Subcutaneous abdominal adipose tissue (tissue), 5 donors: ENCODE measurements around the gene SIX4.

Experiments
- H3K27ac ChIP-seq: one replicate; pipeline ENCODE4 v1.7.0; 2013; ENCODE audit warnings: low read depth, mild to moderate bottlenecking, inconsistent platforms, low read length, moderate library complexity
- H3K27me3 ChIP-seq, 5 donors: one replicate each; pipeline ENCODE4 v1.7.0; 2013; ENCODE audit warnings: low read length in 5 of 5, inconsistent platforms in 1 of 5; ENCODE audit not compliant: control insufficient read depth in 5 of 5, insufficient read depth in 4 of 5
- H3K36me3 ChIP-seq, 5 donors: one replicate each; pipeline ENCODE4 v1.7.0; 2013; ENCODE audit warnings: low read length in 5 of 5; ENCODE audit not compliant: control insufficient read depth in 5 of 5, insufficient read depth in 5 of 5
- H3K4me1 ChIP-seq, 5 donors: one replicate each; pipeline ENCODE4 v1.7.0; 2013; ENCODE audit warnings: low read length in 5 of 5, mild to moderate bottlenecking in 3 of 5, moderate library complexity in 1 of 5; ENCODE audit not compliant: control insufficient read depth in 5 of 5, insufficient read depth in 5 of 5
- H3K4me3 ChIP-seq, 5 donors: one replicate each; pipeline ENCODE4 v1.7.0; 2013; ENCODE audit warnings: low read length in 5 of 5, low read depth in 1 of 5
- H3K9ac ChIP-seq, 5 donors: one replicate each; pipeline ENCODE4 v1.7.0; 2013; ENCODE audit warnings: low read length in 5 of 5, mild to moderate bottlenecking in 4 of 5, moderate library complexity in 3 of 5
- H3K9me3 ChIP-seq, 5 donors: one replicate each; pipeline ENCODE4 v1.7.0; 2013; ENCODE audit warnings: low read length in 5 of 5; ENCODE audit not compliant: control insufficient read depth in 5 of 5
- donor health status: healthy.
- donor health status: healthy.
- donor health status: healthy.
- donor health status: healthy.
- donor health status: healthy.

The SIX4 gene

DNA sequence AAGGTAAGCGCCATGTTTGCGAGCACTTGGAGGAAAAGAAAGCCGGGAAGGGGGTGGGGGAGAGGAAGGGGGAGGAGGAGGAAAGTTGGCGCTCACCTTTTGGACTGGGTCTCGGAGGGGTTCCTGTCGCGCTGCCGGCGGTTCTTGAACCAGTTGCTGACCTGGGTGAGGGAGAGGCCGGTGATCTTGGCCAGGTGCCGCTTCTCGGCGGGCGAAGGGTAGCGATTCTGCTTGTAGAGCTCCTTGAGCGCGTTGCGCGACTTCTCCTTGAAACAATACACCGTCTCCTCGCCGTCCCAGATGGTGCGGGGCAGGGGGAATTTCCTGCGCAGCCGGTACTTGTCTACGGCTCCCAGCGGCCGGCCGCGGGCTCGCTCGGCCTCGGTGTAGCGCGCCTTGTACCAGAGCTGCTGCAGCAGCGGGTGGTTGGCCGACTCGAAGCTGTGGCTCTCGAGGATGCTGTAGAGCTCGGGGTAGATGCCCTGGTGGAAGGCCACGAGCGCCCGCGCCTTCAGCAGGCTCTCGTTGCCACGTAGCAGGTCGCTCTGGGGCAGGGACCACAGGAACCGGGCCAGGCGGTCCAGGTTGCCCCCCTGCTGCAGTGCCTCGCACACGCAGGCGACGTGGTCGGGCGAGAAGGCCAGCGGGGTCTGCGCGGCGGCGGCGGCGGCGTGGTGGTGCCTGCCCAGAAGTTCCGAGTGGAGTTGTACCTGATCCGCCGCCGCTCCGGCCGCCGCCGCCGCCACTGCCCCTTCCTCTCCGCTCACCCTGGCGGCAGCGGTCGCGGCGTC is 840 bp downstream of the SIX4 start:
- peak overlapping the region; percentile 49 for H3K27ac ChIP-seq
- peak overlapping the region in 4 of 5 donors; percentile 58 to 88 (median 77) for H3K9ac ChIP-seq
- peaks cover 0 to 22% (median 7%) of the 10 kb centered on the region in 5 donors for H3K27me3 ChIP-seq
- H3K4me3 ChIP-seq = peak overlapping the region; percentile 73 to 86 (median 81)
- peaks cover 0 to 2% (median 0%) of the 10 kb centered on the region in 5 donors for H3K9me3 ChIP-seq
- H3K4me1 ChIP-seq = peaks cover 0 to 33% (median 23%) of the 10 kb centered on the region in 5 donors
- peaks cover 0 to 2% (median 0%) of the 10 kb centered on the region in 5 donors for H3K36me3 ChIP-seq

DNA sequence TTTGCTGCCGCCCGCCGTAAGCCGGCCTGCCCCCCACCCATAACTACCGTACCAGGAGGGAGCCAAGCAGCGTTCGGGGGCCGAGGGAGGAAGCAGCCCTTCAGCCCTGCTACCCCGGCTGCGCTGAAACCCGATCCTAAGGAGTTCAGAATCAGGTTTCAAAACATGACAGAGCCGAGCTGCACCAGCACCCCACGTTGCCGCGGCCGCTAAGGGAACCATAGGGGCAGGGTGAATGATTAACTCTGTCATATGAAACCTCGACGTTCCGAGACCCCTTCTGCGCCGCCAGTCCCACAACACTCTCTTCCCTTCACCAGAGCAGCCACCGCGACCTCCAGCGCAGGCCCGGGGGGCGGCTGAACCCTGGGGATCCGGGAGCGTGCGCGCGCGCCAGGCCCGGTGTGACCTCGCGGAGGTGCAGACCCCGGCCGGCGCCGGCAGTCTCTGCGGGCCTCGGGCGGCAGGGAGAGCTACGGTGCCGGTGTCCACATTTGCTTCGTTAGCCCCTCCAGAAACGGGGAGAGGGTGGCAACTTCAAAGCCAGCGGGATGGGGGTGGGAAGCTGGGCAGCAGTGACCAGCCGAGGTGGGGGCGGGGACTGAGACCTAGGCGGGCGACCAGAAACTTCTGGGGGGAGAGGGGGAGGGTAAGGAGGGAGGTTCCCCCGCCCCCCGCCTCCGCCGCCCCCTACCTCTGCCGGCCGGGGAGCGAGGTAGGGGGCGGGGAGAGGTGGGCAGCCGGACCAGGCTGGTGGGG is 1.6 kb downstream of the SIX4 start:
- peak overlapping the region in 3 of 5 donors; percentile 56 to 88 (median 58) for H3K9ac ChIP-seq
- H3K9me3 ChIP-seq = peaks cover 0 to under 1% (median 0%) of the 10 kb centered on the region in 5 donors
- peaks cover 0 to 21% (median 6%) of the 10 kb centered on the region in 5 donors for H3K27me3 ChIP-seq
- peak overlapping the region; percentile 73 to 86 (median 81) for H3K4me3 ChIP-seq
- H3K36me3 ChIP-seq = peaks cover 0 to 2% (median 0%) of the 10 kb centered on the region in 5 donors
- peak overlapping the region; percentile 62 for H3K27ac ChIP-seq
- peaks cover 0 to 33% (median 23%) of the 10 kb centered on the region in 5 donors for H3K4me1 ChIP-seq

DNA sequence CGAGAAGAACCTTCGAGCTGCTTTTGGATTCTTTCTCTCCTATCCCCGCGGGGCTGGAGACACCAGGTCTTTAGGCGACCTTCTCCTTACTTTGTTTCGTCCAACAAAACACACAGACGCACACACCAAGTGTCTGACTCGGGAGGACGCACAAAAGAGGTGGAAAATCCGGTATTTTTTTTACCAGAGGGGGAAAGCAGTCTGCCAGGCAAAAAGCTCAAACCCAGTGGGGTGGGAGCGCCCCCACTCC is 2.1 kb downstream of the SIX4 start:
- peak overlapping the region; percentile 62 for H3K27ac ChIP-seq
- peaks cover 0 to 18% (median 3%) of the 10 kb centered on the region in 5 donors for H3K27me3 ChIP-seq
- peaks cover 0 to 2% (median 0%) of the 10 kb centered on the region in 5 donors for H3K36me3 ChIP-seq
- H3K9me3 ChIP-seq = no peaks in the 10 kb centered on the region
- peak overlapping the region in 3 of 5 donors; percentile 34 to 72 (median 56) for H3K9ac ChIP-seq
- H3K4me3 ChIP-seq = peak overlapping the region; percentile 74 to 86 (median 81)
- peaks cover 0 to 33% (median 23%) of the 10 kb centered on the region in 5 donors for H3K4me1 ChIP-seq

DNA sequence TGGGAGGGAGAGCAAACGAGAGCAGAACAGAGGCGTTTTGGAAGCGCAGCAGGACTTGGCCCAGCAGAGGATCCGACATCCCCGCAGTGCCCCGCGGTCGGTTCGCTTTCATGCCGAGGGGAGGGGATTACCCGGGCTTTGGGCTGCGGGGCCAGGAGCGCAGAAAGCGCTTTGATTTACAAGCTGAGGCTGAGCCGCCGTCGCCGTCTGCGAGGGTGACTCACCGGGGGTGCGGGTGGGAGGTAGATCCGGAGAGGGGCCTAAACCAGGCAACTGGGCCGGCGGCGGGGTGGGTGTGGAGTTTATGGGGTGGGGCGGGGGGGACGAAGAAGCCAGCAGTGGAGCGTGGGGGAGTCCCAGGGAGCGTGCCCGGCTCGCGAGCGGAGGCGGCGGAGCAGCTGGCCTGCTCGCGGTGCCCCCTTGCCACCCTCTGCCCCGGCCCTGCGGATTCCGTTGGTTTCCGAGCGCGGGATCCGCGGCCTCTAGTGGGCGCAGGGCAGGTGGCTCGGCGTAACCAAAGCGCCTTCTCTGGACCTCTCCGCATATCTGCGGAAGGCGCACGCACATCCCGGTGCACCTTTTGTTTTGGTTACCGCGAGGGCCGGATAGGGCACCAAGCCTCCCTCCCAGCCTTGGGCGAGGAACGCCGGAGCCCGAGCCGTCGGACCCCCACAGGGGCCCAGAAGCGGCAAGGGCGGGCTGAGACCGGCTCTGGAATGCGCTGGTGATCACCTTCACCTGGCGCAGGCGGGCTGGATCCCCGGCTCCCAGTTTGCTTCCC is 2.6 kb downstream of the SIX4 start:
- H3K9me3 ChIP-seq = no peaks in the 10 kb centered on the region
- peaks cover 0 to 33% (median 23%) of the 10 kb centered on the region in 5 donors for H3K4me1 ChIP-seq
- H3K36me3 ChIP-seq = peaks cover 0 to 2% (median 0%) of the 10 kb centered on the region in 5 donors
- H3K27me3 ChIP-seq = peaks cover 0 to 18% (median 3%) of the 10 kb centered on the region in 5 donors
- peak overlapping the region in 3 of 5 donors; percentile 34 to 72 (median 56) for H3K9ac ChIP-seq
- H3K4me3 ChIP-seq = peak overlapping the region; percentile 74 to 86 (median 81)
- peak overlapping the region; percentile 63 for H3K27ac ChIP-seq

DNA sequence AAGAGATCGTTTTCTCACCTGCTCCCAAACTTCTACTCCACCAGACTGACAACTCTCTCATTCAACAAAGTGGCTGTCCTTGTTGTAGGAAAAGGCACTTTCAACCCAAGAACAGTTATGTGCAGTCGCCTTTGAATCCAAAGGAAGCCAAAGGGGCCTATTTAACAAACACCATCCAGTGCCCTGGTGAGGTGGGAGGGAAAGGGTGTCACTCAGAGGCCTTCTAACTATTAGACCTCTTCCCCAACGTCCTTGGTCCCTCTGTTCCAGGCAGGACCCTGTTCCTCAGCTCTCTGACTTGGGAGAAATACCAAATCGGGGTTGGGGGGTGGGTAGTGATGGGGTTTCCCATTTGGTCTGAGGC is 3.2 kb downstream of the SIX4 start:
- Histone ChIP-seq H3K36me3 (peaks cover 0 to 2% (median 0%) of the 10 kb centered on the region in 5 donors), H3K4me3 (peak overlapping the region in 3 of 5 donors; percentile 53 to 86 (median 82)), H3K4me1 (peaks cover 0 to 33% (median 23%) of the 10 kb centered on the region in 5 donors), H3K9ac (peak overlapping the region in 2 of 5 donors; percentile 12 to 52), H3K9me3 (no peaks in the 10 kb centered on the region), H3K27me3 (peaks cover 0 to 18% (median 3%) of the 10 kb centered on the region in 5 donors), H3K27ac (peak overlapping the region; percentile 63)

DNA sequence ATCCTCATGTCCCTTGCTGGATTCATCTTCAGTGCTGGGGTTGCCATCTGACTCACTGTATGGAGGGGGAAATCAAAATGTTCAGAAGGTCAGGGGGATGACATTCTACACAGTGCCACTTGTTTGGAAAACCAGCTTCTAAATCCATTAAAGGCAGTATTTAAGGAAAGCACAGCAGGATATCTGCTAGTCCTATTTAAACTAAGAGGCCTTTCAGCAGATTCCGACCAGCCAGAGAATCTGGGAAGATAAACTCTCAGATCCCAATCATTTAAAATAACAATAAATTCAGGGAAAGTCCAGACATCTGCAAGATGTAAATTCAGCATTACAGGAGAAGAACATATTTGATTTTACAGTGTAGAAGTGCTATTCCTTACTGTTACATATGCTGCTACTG is 3.8 kb downstream of the SIX4 start:
- H3K27me3 ChIP-seq = peaks cover 0 to 18% (median 3%) of the 10 kb centered on the region in 5 donors
- H3K4me3 ChIP-seq = no peak overlapping the region
- peaks cover 0 to 2% (median 0%) of the 10 kb centered on the region in 5 donors for H3K36me3 ChIP-seq
- peaks cover 0 to 33% (median 23%) of the 10 kb centered on the region in 5 donors for H3K4me1 ChIP-seq
- H3K27ac ChIP-seq = peak overlapping the region; percentile 63
- no peak overlapping the region for H3K9ac ChIP-seq
- H3K9me3 ChIP-seq = no peaks in the 10 kb centered on the region

DNA sequence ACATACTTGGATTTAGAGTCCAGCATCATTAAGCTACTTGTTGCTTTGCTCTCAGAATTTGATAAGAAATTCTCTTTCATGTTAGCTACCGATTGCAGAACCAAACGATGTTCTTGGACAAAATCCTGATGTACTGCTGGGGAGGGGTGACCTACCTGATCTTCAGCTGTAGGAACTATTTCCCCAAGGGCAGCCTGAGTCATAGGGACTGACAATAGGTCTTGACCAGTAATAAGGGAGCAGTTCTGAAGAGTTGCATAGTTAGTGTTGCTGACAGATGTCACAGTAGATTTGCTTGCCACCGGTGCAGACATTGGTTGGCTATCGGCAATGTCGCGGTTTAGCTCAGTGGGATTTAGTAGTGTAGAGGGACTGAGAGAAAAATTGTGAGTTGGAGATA is 10.6 kb downstream of the SIX4 start:
- no peak overlapping the region for H3K4me3 ChIP-seq
- H3K4me1 ChIP-seq = no peaks in the 10 kb centered on the region
- H3K9ac ChIP-seq = no peak overlapping the region
- H3K36me3 ChIP-seq = no peaks in the 10 kb centered on the region
- no peaks in the 10 kb centered on the region for H3K9me3 ChIP-seq
- no peaks in the 10 kb centered on the region for H3K27me3 ChIP-seq
- H3K27ac ChIP-seq = no peak overlapping the region

DNA sequence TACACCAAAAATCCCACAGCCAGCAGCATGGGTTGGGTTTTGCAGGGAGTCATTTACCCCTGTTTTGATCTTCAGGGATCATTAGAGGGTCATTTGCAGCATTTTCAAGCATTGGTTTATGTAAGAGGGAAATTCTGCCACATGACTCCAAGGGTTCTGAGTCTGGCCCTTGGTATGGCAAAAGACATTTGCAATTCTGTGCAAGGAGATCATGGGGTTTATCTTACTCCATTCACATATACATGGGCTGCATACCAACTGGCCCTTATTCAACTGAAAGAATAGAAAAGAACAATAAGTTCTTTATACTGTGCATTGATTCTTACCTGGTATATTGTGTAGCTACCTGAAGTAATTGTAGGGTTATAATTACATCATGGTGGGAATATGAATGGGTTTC is 13.7 kb downstream of the SIX4 start:
- no peaks in the 10 kb centered on the region for H3K27me3 ChIP-seq
- no peak overlapping the region for H3K27ac ChIP-seq
- no peak overlapping the region for H3K9ac ChIP-seq
- no peaks in the 10 kb centered on the region for H3K9me3 ChIP-seq
- no peak overlapping the region for H3K4me3 ChIP-seq
- no peaks in the 10 kb centered on the region for H3K36me3 ChIP-seq
- no peaks in the 10 kb centered on the region for H3K4me1 ChIP-seq

DNA sequence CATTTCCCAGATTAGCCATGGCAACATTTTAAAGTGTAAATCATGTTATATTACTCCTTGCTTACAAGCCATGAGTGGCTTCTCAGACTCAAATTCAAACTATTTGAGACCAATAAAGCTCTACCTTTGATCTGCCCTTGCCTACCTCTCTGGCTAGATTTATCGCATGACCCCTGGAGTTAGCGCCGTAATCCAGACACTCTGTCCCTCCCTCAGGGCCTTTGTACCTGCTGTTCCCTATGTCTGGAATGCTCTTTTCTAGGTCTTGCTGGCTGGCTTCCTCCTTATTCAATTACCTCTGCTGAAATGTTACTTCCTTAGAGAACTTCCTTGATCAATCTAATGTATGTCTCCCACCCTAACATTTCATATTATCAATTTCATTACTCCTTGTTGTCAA is 16.3 kb downstream of the SIX4 start:
- no peak overlapping the region for H3K4me3 ChIP-seq
- no peak overlapping the region for H3K27ac ChIP-seq
- H3K4me1 ChIP-seq = no peaks in the 10 kb centered on the region
- H3K27me3 ChIP-seq = no peaks in the 10 kb centered on the region
- H3K9ac ChIP-seq = no peak overlapping the region
- no peaks in the 10 kb centered on the region for H3K9me3 ChIP-seq
- no peaks in the 10 kb centered on the region for H3K36me3 ChIP-seq
